DOHH2 (cell line): ENCODE results near the gene LTA4H.

Experiments
- CTCF ChIP-seq: fragments of 200-600 bp; sonication (generic); IDR thresholded peaks from one replicate; pipeline ENCODE4 v1.5.1; 2014; ENCODE audit warnings: antibody characterized with exemption, mild to moderate bottlenecking, low read depth, low read length; ENCODE audit not compliant: poor library complexity, severe bottlenecking
- EZH2phosphoT487 ChIP-seq: fragments of 200-600 bp; sonication (generic); IDR thresholded peaks from 2 replicates; pipeline ENCODE4 v1.6.1; 2017; ENCODE audit warnings: borderline replicate concordance, mild to moderate bottlenecking, antibody characterized with exemption, low read length, moderate library complexity, mixed read lengths

DNA sequence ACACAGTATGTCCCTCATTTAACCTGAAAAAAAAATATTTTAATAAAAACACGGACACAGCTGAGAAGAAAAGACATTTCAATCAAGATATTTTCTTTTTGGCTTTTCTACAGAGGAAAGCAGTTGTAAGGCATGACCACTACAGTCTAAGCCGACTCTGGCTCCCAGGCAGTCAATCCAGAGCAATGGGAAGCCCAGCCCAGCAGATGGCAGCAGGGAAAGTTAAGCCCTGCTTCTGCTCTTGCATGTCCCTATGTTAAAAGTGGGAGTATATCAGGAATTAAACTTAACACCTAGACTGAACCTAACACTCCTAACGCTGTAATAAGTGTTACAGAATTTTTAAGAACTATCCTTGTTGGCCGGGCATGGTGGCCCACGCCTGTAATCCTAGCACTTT is 19.7 kb downstream of the LTA4H start:
- no peak for TF ChIP-seq CTCF
- TF ChIP-seq EZH2phosphoT487, result no peak
